Measurements from ENCODE around the gene RND1.

The RND1 gene

DNA sequence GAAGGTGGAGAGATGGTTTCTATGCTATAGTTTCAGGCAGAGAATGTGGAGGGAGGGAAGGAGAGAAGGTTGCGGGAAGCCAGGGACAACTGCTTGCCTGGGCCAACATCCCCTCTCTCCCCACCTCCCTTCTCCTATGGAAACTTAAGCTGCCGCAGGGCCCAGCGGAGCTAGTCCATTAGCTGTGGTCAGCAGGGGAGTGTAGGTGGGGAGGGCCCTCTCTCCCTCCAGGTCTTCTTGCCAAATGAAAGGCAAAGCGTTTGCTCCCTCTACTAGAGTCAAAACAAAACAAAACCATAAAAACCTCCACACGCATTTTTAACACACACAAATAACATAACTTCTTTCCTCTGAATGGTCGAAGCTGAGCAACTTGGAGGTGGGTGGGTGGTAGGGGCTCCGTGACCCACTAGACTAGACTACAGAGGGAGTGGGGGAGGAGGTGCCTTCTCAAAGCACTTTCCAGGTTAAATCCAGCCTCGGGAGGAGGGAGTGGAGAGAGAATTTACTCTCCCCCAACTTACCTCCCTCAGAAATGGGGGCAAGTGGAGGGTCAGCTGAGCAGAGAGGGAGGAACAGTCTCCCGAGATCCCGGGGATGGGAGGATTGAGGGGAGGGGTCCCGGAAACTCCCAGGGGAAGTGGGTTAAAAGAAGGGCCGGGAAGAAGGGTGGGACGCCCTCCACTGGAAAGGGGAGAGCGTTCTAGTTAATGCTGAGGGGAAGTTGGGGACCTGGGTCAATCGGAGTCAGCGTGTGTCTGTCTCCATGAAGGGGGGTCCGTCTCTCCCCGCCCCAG, 52.0 kb downstream of the RND1 start:
- DNase-seq (ENCODE audit: low read depth in 3 of 3, low spot score in 1 of 3): no peak

GRCh38 chr12:48812389-48812788, 53.3 kb downstream of the RND1 start:
- no peak for DNase-seq (ENCODE audit: low read depth in 3 of 3, low spot score in 1 of 3)

- no peak for DNase-seq (ENCODE audit: low read depth in 3 of 3, low spot score in 1 of 3)
Measured at GRCh38 chr12:48811437-48812090, 54.1 kb downstream of the RND1 start.

DNA sequence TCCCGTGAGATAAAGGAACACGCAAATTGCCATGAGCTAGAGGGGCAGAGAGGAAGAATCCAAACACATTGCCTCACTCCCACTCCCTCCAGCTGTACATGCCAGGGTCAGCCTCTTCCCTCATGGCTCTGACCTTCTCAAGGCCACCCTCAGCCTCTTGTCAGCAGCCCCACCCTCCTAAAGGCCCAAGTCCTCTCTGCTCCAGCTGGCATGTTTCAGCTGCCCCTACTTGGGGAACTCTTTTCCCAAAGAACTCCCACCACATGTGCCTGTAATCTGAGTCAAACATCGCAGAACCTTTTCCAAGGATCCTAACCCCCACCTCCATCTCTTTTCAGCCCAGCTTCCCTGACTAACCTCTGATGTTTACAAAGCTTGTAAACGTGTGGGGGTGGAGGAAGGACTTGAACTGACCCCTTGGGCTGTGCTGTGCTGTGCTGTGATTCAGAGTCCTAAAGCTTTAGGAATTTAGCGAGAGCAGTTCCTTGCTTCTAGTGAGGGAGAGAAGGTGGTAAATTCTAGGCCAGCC, 54.7 kb downstream of the RND1 start:
- DNase-seq (ENCODE audit: low read depth in 3 of 3, low spot score in 1 of 3): no peak

DNA sequence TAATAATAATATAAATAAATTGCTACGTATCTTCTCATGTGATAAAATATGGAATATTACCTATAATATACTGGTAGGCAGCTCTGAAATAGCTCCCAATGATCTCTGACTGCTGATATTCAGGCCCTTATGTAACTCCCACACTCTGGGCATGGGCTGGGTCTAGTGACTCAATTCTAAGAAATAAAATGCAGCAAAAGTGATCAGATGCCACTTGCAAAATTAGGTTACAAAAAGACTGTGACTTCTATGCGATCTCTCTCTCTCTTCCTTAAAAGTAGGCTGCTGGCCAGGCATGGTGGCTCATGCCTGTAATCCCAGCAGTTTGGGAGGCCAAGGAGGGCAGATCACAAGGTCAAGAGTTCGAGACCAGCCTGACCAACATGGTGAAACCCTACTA, 57.7 kb downstream of the RND1 start:
- no peak for DNase-seq (ENCODE audit: low read depth in 3 of 3, low spot score in 1 of 3)
